SK-N-SH (cell line): ENCODE results near the gene NOP9. TPM values are rescaled to one million over a fixed set of nuclear protein-coding genes. Genes with fewer than 3 reads are reported as not detected.

Experiments
- CTCF ChIA-PET: fragments of 300-600, 350-600 bp; formaldehyde crosslinking; extraction: SDS; loops from one replicate; lab custom pipeline; 2021; lab: Yijun Ruan, JAX
- POLR2A ChIA-PET: fragments of 350-600 bp; sonication (Branson Sonifier 250); formaldehyde crosslinking; extraction: SDS; loops from one replicate; lab custom pipeline; 2020; ENCODE audit warnings: antibody characterized with exemption, inconsistent platforms; lab: Yijun Ruan, JAX
- DNase-seq: peaks from one replicate; pipeline ENCODE4 v3.0.0; 2012
- H2AFZ ChIP-seq: fragments of 200-600 bp; sonication (generic); 2 replicates; pipeline ENCODE4 v1.8.1; 2016; ENCODE audit warnings: antibody characterized with exemption, mild to moderate bottlenecking, low read depth
- H3F3A ChIP-seq: fragments of 200-600 bp; sonication (generic); replicated peaks from 2 replicates; pipeline ENCODE3; 2016; ENCODE audit warnings: antibody characterized with exemption, mild to moderate bottlenecking; ENCODE audit not compliant: insufficient read depth
- H3K27ac ChIP-seq, 2 experiments: fragments of 200-500 bp in 1 of 2; fragments of 200-600 bp in 1 of 2; sonication (Bioruptor generic) in 1 of 2; sonication (generic), shearing (Covaris generic) in 1 of 2; 2 replicates each; pipeline versions ENCODE4 v1.5.1 to v1.6.1; 2014 to 2016; ENCODE audit warnings: low read depth in 2 of 2, inconsistent platforms in 1 of 2, low read length in 1 of 2, mild to moderate bottlenecking in 1 of 2, mixed read lengths in 1 of 2
- H3K27me3 ChIP-seq: fragments of 200-600 bp; sonication (generic), shearing (Covaris generic); 2 replicates; pipeline ENCODE4 v1.6.1; 2016; ENCODE audit warnings: mixed run types; ENCODE audit not compliant: insufficient read depth
- H3K36me3 ChIP-seq, 2 experiments: fragments of 200-500 bp in 1 of 2; fragments of 200-600 bp in 1 of 2; sonication (Bioruptor generic) in 1 of 2; sonication (generic) in 1 of 2; replicated peaks in 1 of 2; 2 replicates each; pipeline versions ENCODE3 to v1.5.1; 2014 to 2016; ENCODE audit warnings: low read length in 1 of 2, mild to moderate bottlenecking in 1 of 2; ENCODE audit not compliant: insufficient read depth in 2 of 2, control insufficient read depth in 1 of 2
- H3K4me1 ChIP-seq, 2 experiments: fragments of 200-500 bp in 1 of 2; fragments of 200-600 bp in 1 of 2; sonication (Bioruptor generic) in 1 of 2; sonication (generic), shearing (Covaris generic) in 1 of 2; 2 replicates each; pipeline versions ENCODE4 v1.5.1 to v1.6.1; 2014 to 2016; ENCODE audit warnings: low read depth in 1 of 2, low read length in 1 of 2, mixed run types in 1 of 2; ENCODE audit not compliant: insufficient read depth in 2 of 2, control insufficient read depth in 1 of 2
- H3K4me2 ChIP-seq: fragments of 200-600 bp; sonication (generic), shearing (Covaris generic); 2 replicates; pipeline ENCODE4 v1.6.1; 2017; ENCODE audit warnings: mixed run types
- H3K4me3 ChIP-seq, 2 experiments: fragments of 200-500 bp in 1 of 2; fragments of 200-600 bp in 1 of 2; sonication (Bioruptor generic) in 1 of 2; sonication (generic), shearing (Covaris generic) in 1 of 2; 2 replicates each; pipeline versions ENCODE4 v1.5.1 to v1.8.1; 2014 to 2016; ENCODE audit warnings: low read depth in 2 of 2, inconsistent platforms in 1 of 2, low read length in 1 of 2, mild to moderate bottlenecking in 1 of 2, mixed read lengths in 1 of 2, moderate library complexity in 1 of 2
- H3K79me2 ChIP-seq: fragments of 200-600 bp; sonication (generic); 2 replicates; pipeline ENCODE4 v1.8.1; 2017; ENCODE audit warnings: mild to moderate bottlenecking; ENCODE audit not compliant: insufficient read depth
- H3K9ac ChIP-seq: fragments of 200-600 bp; sonication (generic); 2 replicates; pipeline ENCODE4 v1.6.1; 2017; ENCODE audit warnings: mixed run types
- H3K9me2 ChIP-seq: fragments of 200-600 bp; sonication (generic); 2 replicates; pipeline ENCODE4 v1.6.1; 2017; ENCODE audit warnings: mixed run types
- H3K9me3 ChIP-seq: fragments of 200-600 bp; sonication (generic); 2 replicates; pipeline ENCODE4 v1.6.1; 2017; ENCODE audit warnings: mixed run types, mild to moderate bottlenecking, moderate library complexity
- H4K20me1 ChIP-seq: fragments of 200-600 bp; sonication (generic); 2 replicates; pipeline ENCODE4 v1.6.1; 2017; ENCODE audit warnings: mild to moderate bottlenecking, mixed run types; ENCODE audit not compliant: insufficient read depth
- CTCF ChIP-seq: fragments of 200-600 bp; sonication (generic); IDR thresholded peaks from 2 replicates; pipeline ENCODE4 v1.6.1; 2017; ENCODE audit warnings: antibody characterized with exemption, mild to moderate bottlenecking, moderate library complexity
- EP300 ChIP-seq, 2 experiments: IDR thresholded peaks; 2 replicates each; pipeline versions ENCODE4 v1.4.0 to v1.6.1; 2012; ENCODE audit warnings: borderline replicate concordance in 1 of 2, low read depth in 1 of 2, low read length in 1 of 2
- IRF3 ChIP-seq: fragments of 150-350 bp; IDR thresholded peaks from 2 replicates; pipeline ENCODE4 v1.6.1; 2016; ENCODE audit warnings: mild to moderate bottlenecking, low read depth, low read length
- JUND ChIP-seq: IDR thresholded peaks from 2 replicates; pipeline ENCODE4 v1.4.0; 2012
- MEF2A ChIP-seq: IDR thresholded peaks from 2 replicates; pipeline ENCODE4 v1.4.0; 2012; ENCODE audit warnings: low read depth, borderline replicate concordance
- MXI1 ChIP-seq: IDR thresholded peaks from 2 replicates; pipeline ENCODE4 v1.6.1; 2012; ENCODE audit warnings: mild to moderate bottlenecking, low read depth, low read length, improper control_type of control experiment
- REST ChIP-seq: IDR thresholded peaks from 2 replicates; pipeline ENCODE4 v1.6.1; 2012; ENCODE audit warnings: mild to moderate bottlenecking, low read depth, low read length, moderate library complexity
- RFX5 ChIP-seq: IDR thresholded peaks from 2 replicates; pipeline ENCODE4 v1.6.1; 2012; ENCODE audit warnings: mild to moderate bottlenecking, improper control_type of control experiment, low read length
- ZBTB33 ChIP-seq: IDR thresholded peaks from 2 replicates; pipeline ENCODE4 v1.4.0; 2012; ENCODE audit warnings: low read depth, borderline replicate concordance
- WGBS: methylation state at CpG from one replicate; pipeline ENCODE4 v1.1.6; 2017; ENCODE audit warnings: low lambda C conversion rate; 5-methylcytosine and 5-hydroxymethylcytosine counted together
- polyA plus RNA-seq, 3 experiments: library from polyadenylated mRNA; depleted of rRNA; stranded (reverse); fragments of >200 nt; gene quantifications; 2 replicates each; pipeline ENCODE4 v1.2.3, GENCODE V29; 2012
- TF ChIP-seq, protein P1 (sequence below): IDR thresholded peaks from 2 replicates; pipeline ENCODE4 v1.4.0; 2012; ENCODE audit warnings: low read depth, borderline replicate concordance

Gene NOP9
- polyA plus RNA-seq, 1 of the 3 experiments (the other 2 are of a cell fraction) = 11.9 TPM

DNA sequence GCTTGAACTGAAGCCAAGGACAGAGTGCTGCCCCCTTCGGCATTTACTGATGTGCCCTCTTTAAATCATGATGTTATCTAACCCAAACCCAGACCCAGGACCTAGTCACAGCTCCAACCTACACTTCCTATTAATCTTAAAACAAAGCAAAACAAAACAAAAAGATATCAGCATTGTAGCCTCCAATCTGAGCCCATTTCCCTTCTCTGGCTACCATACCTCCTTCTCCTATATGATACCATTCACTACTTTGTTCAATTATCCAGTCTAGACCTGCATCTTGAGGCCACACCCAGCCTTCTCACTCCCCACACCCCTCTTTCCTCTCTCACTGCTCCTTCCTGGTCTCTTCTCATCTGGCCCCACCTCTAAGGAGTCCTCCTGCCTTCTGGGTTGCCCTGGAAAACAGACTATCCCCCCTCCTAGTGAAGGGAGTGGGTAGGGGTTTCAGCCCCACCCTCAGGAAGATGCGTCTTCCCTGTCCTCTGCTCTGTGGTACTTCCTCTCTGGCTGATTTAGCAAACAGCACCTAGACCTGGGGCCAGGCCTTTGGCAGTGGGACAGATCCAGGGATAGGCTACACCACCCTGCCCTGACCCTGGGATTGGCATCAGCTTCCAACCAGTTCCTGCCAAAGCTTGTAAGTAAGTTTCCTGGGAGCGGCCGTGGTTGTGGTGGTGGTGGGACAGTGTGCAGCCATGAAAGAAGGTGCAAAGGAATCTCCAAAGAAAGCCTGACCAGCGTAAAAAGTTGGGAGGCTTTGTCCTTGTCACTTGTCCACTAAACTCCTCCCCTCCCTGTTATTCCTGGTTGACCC is 14.9 kb downstream of the NOP9 start:
- DNase-seq = no peak
- WGBS = 81% methylated on average over 5 of the region's 5 CpGs
- Histone ChIP-seq H3K27ac (no peak overlapping the region), H3K9ac (no peak overlapping the region), H3K36me3 (peaks cover 0 to 14% of the 10 kb centered on the region in 2 experiments), H3K4me1 (peaks cover 0 to 8% of the 10 kb centered on the region in 2 experiments; a peak in 1 of 4 replicates), H4K20me1 (no peaks in the 10 kb centered on the region), H3K9me2 (no peaks in the 10 kb centered on the region), H3K4me3 (no peak overlapping the region), H3F3A (peaks cover 10% of the 10 kb centered on the region), H3K9me3 (no peaks in the 10 kb centered on the region), H3K27me3 (peaks cover 6% of the 10 kb centered on the region; the same call in 1 of the 2 replicates), H3K4me2 (no peak overlapping the region), H2AFZ (no peak overlapping the region), H3K79me2 (no peaks in the 10 kb centered on the region)
- ChIA-PET POLR2A (interaction anchor here (0.6 to 1.1 kb wide), 2 partner anchors 64 to 173 kb away, joined by 3 read pairs; partner anchors contain the start of gene EMC9), CTCF (interaction anchor here (0.9 to 4.1 kb wide), 8 partner anchors 11 to 122 kb away, joined by 3 to 19 read pairs (median 4); partner anchors contain the start of gene TINF2)
- TF ChIP-seq MEF2A = no peak
- TF ChIP-seq EP300 (IDR thresholded peaks at IDR 0.05; ENCODE audit: borderline replicate concordance in 1 of 2, low read depth in 1 of 2, low read length in 1 of 2) = no peak
- TF ChIP-seq, protein P1, sequence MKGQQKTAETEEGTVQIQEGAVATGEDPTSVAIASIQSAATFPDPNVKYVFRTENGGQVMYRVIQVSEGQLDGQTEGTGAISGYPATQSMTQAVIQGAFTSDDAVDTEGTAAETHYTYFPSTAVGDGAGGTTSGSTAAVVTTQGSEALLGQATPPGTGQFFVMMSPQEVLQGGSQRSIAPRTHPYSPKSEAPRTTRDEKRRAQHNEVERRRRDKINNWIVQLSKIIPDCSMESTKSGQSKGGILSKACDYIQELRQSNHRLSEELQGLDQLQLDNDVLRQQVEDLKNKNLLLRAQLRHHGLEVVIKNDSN = no peak
- TF ChIP-seq MXI1 = no peak
- no peak for TF ChIP-seq IRF3
- TF ChIP-seq REST = no peak
- TF ChIP-seq CTCF = no peak
- TF ChIP-seq ZBTB33 = no peak
- no peak for TF ChIP-seq RFX5
- TF ChIP-seq JUND = no peak
